HG02642 (cell line): Measurements from ENCODE around the gene LSM2.
"Not testable (repeated sequence)": the region's sequence is repeated elsewhere in the genome, so short reads cannot be mapped to it uniquely, and the experiment has no call there.

Experiments used
- ATAC-seq: cut with Tn5 transposase; IDR thresholded peaks from one replicate; pipeline ENCODE4 v1.9.1; 2021; ENCODE audit warnings: mild to moderate bottlenecking; ENCODE audit not compliant: unreplicated experiment, poor library complexity

Gene LSM2

GRCh38 chr6:31829633-31830283, 23.0 kb upstream of the LSM2 start:
- ATAC-seq = no peak

GRCh38 chr6:31827286-31828079, 20.7 kb upstream of the LSM2 start, which contains the start of gene HSPA1B:
Gene HSPA1B (plus strand): TSS chr6:31827738. CDS start chr6:31827951, 213 bp downstream.
- ATAC-seq = peak; percentile 67

- ATAC-seq = no peak
Observed at GRCh38 chr6:31826793-31827285, 20.1 kb upstream of the LSM2 start.

DNA sequence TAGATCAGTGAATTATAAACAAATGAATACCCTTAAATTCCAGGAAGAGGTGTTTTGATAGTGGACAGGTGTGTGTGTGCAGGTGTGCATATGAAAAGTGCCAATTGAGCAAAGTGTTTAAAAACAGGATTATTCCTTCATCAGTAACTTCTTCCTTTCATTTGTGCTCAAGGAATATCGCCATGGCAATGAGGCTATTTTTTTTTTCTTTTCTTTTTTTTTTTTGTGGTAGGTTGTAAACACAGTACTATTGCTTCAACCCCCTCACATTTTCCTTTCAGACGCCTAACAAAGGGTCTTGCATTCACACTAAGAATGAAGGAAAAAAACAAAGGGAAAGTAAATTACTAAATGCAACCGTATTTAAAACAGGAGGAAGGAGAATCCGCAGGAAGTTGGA, 18.8 kb upstream of the LSM2 start:
- no peak for ATAC-seq

- ATAC-seq = not testable (repeated sequence)
Observed at GRCh38 chr6:31823592-31824196, 16.9 kb upstream of the LSM2 start.

DNA sequence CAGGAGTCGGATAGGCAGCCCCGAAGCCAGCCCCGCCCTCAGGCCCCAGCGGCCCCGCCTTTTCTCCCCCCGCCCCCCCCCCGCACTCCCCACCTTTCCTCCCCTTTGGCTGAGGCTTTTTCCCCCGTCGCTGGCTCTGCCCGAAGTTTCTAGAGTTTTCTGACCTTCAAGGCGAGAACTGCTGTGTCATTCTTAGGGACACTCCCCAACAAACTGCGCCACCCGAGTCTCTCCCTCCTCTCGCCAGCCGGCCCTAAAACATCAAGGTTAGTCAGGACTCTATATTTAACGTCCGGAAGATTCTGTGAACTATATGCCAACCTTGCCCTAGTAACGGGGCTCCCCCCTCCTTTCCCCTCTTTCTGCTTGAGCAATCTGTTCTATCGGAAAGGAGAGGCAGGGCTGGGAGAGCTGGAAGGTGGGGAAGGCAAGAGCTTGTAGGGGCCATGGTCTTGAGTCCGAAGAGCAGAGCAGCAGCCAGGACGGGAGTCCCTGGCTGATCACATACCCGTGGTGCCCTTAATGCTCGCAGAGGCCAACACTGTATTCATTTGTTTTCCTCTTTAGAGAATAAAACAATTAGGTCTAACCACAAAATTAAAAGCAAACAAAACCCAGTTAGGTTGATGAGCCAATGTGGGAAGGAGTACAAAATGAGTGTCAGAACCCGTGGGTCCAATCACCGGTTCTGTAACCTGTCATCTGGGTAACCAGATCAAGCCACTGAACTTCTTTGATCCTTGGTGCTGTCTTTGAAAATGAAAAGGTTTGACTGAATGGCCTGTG, 15.5 kb upstream of the LSM2 start:
- ATAC-seq = peak; percentile 41

DNA sequence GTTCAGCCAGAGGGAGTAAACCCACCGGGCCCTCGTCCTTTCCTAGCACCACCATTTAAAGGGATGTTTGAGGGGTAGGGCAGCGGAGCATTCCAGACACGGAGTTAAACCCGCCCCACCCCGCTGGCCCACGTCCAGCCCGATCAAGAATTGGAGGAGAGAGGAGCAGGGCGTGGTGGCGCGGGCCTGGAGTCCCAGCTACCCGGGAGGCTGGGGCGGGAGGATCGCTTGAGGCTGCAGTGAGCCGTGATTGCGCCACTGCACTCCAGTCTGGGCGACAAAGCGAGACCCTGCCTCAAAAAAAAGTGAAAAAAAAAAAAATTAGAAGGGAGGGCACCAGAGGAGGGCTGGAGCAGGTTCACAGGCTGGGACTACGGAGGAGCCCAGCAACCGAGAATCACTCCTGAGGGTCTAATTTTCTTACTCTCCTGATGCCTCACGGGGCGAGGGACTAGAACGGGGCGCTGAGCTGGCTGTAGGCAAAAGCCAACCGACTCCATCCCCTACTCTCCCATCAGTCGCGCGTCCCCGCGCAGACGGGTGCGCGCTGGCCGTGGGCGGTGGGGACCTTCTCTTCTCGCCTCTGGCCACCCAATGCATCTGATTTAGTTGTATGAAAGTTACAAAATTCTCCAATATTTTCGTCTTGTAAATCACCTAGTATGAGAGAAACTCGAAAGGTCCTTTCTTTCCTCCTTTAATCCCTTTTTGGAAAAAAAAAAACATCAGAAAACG, 14.7 kb upstream of the LSM2 start:
- peak; percentile 49 for ATAC-seq

GRCh38 chr6:31820399-31820798, 13.6 kb upstream of the LSM2 start:
- not testable (repeated sequence) for ATAC-seq

- no peak for ATAC-seq
Observed at GRCh38 chr6:31819871-31820299, 13.1 kb upstream of the LSM2 start.

- not testable (repeated sequence) for ATAC-seq
Observed at GRCh38 chr6:31817929-31818511, 11.3 kb upstream of the LSM2 start.

DNA sequence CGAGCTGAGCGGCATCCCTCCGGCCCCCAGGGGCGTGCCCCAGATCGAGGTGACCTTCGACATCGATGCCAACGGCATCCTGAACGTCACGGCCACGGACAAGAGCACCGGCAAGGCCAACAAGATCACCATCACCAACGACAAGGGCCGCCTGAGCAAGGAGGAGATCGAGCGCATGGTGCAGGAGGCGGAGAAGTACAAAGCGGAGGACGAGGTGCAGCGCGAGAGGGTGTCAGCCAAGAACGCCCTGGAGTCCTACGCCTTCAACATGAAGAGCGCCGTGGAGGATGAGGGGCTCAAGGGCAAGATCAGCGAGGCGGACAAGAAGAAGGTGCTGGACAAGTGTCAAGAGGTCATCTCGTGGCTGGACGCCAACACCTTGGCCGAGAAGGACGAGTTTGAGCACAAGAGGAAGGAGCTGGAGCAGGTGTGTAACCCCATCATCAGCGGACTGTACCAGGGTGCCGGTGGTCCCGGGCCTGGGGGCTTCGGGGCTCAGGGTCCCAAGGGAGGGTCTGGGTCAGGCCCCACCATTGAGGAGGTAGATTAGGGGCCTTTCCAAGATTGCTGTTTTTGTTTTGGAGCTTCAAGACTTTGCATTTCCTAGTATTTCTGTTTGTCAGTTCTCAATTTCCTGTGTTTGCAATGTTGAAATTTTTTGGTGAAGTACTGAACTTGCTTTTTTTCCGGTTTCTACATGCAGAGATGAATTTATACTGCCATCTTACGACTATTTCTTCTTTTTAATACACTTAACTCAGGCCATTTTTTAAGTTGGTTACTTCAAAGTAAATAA, 10.6 kb upstream of the LSM2 start:
- ATAC-seq = not testable (repeated sequence)

GRCh38 chr6:31815025-31815838, 8.5 kb upstream of the LSM2 start, which contains the start of the genes HSPA1A and HSPA1L:
Gene HSPA1A (plus strand): TSS chr6:31815543. CDS start chr6:31815757, 214 bp downstream.
Gene HSPA1L (minus strand): TSS chr6:31815283. CDS start chr6:31811972, 3,311 bp downstream.
- peak; percentile 40 for ATAC-seq

GRCh38 chr6:31814677-31815024, 7.9 kb upstream of the LSM2 start:
- ATAC-seq = no peak

DNA sequence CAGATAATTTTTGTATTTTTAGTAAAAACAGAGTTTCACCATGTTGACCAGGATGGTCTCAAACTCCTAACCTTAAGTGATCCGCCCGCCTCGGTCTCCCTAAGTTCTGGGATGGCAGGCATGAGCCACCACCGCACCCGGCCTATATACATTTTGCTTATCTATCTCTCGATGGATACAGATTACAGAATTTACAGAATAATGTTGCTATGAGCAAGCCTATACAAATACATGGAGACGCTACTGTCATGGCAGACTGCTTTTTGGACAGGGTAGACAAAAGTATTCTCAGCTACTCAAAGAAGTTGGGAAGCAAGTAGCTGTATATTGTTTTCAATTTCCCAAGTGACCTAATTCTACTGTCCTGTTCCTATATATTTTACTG, 6.7 kb upstream of the LSM2 start:
- ATAC-seq = no peak

- ATAC-seq = no peak
Observed at GRCh38 chr6:31811645-31812044, 4.9 kb upstream of the LSM2 start.

DNA sequence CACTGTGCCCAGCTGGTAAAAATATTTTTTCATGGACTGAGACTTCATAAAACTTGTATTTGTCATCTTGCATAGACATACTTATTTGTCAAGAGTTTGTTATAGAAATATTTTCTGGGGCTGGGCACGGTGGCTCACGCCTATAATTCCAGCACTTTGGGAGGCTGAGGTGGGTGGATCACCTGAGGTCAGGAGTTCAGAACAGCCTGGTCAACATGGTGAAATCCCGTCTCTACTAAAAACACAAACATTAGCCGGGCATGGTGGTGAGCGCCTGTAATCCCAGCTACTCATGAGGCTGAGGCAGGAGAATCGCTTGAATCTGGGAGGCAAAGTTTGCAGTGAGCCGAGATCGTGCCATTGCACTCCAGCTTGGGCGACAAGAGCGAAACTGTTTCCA, 1.8 kb upstream of the LSM2 start:
- not testable (repeated sequence) for ATAC-seq

GRCh38 chr6:31805939-31806469, 762 bp downstream of the LSM2 start:
- ATAC-seq = no peak
